Chondrocyte (in vitro differentiated cells): ENCODE data around the gene ZNF407. TPM values are rescaled to one million over a fixed set of nuclear protein-coding genes. Genes with fewer than 3 reads are reported as not detected.

Experiments
- DNase-seq: peaks from one replicate; pipeline ENCODE4 v3.0.0; 2021; ENCODE audit warnings: mixed read lengths, low spot score
- H3K27ac Mint-ChIP-seq: one replicate; pipeline ENCODE4 v1.8.0; 2021; ENCODE audit warnings: mild to moderate bottlenecking, moderate library complexity, mixed read lengths; ENCODE audit not compliant: unreplicated experiment
- H3K27me3 Mint-ChIP-seq: 2 replicates; pipeline ENCODE4 v1.8.0; 2021; ENCODE audit warnings: low read depth, mixed read lengths
- H3K36me3 Mint-ChIP-seq: 2 replicates; pipeline ENCODE4 v1.8.0; 2021; ENCODE audit warnings: low read depth, mixed read lengths
- H3K4me1 Mint-ChIP-seq: 2 replicates; pipeline ENCODE4 v1.8.0; 2021; ENCODE audit warnings: low read depth, mild to moderate bottlenecking, mixed read lengths
- H3K4me3 Mint-ChIP-seq: one replicate; pipeline ENCODE4 v1.8.0; 2021; ENCODE audit warnings: mild to moderate bottlenecking, moderate library complexity, mixed read lengths; ENCODE audit not compliant: unreplicated experiment
- H3K9me3 Mint-ChIP-seq: 2 replicates; pipeline ENCODE4 v1.8.0; 2021; ENCODE audit warnings: low read depth, mixed read lengths
- CTCF ChIP-seq: fragments of 200-600 bp; sonication (generic); IDR thresholded peaks from 2 replicates; pipeline ENCODE4 v1.5.0; 2021; ENCODE audit warnings: antibody characterized with exemption, mild to moderate bottlenecking, moderate library complexity
- total RNA-seq: library from RNA; stranded (reverse); gene quantifications from 3 replicates; pipeline ENCODE4 v1.2.1, GENCODE V29; 2021

The ZNF407 gene
- total RNA-seq, 1 donor from 2014 or later, result 10.4 TPM

GRCh38 chr18:74899554-74899953 is 301.9 kb downstream of the ZNF407 start:
- DNase-seq, result peak; percentile 88
- no peaks in the 10 kb centered on the region for H3K36me3 Mint-ChIP-seq
- H3K4me3 Mint-ChIP-seq, result no peak overlapping the region
- H3K27ac Mint-ChIP-seq, result no peak overlapping the region
- no peak for TF ChIP-seq CTCF
- no peaks in the 10 kb centered on the region for H3K27me3 Mint-ChIP-seq
- H3K4me1 Mint-ChIP-seq, result peaks cover 24% of the 10 kb centered on the region
- no peaks in the 10 kb centered on the region for H3K9me3 Mint-ChIP-seq

GRCh38 chr18:74901362-74902146 is 303.9 kb downstream of the ZNF407 start:
- Mint-ChIP-seq H3K4me3 (no peak overlapping the region), H3K9me3 (no peaks in the 10 kb centered on the region), H3K27me3 (no peaks in the 10 kb centered on the region), H3K27ac (no peak overlapping the region), H3K4me1 (peaks cover 22% of the 10 kb centered on the region), H3K36me3 (no peaks in the 10 kb centered on the region)
- TF ChIP-seq CTCF, result no peak
- DNase-seq, result no peak

- H3K36me3 Mint-ChIP-seq, result no peaks in the 10 kb centered on the region
- H3K4me3 Mint-ChIP-seq, result no peak overlapping the region
- no peaks in the 10 kb centered on the region for H3K9me3 Mint-ChIP-seq
- H3K27ac Mint-ChIP-seq, result no peak overlapping the region
- no peak for DNase-seq
- TF ChIP-seq CTCF, result no peak
- no peaks in the 10 kb centered on the region for H3K27me3 Mint-ChIP-seq
- H3K4me1 Mint-ChIP-seq, result peaks cover 22% of the 10 kb centered on the region
Observed at GRCh38 chr18:74902147-74902455, 304.4 kb downstream of the ZNF407 start.

GRCh38 chr18:74905247-74905646 is 307.6 kb downstream of the ZNF407 start:
- TF ChIP-seq CTCF, result no peak

GRCh38 chr18:74906184-74906583 is 308.5 kb downstream of the ZNF407 start:
- no peak for TF ChIP-seq CTCF
- no peak for DNase-seq
- H3K27me3 Mint-ChIP-seq, result no peaks in the 10 kb centered on the region
- H3K4me3 Mint-ChIP-seq, result no peak overlapping the region
- H3K9me3 Mint-ChIP-seq, result no peaks in the 10 kb centered on the region
- H3K4me1 Mint-ChIP-seq, result peaks cover 4% of the 10 kb centered on the region
- H3K27ac Mint-ChIP-seq, result no peak overlapping the region
- H3K36me3 Mint-ChIP-seq, result no peaks in the 10 kb centered on the region

More at GRCh38 chr18:74905247-74905646, 307.6 kb downstream of the ZNF407 start:
- Mint-ChIP-seq H3K27ac (no peak overlapping the region), H3K36me3 (no peaks in the 10 kb centered on the region), H3K27me3 (no peaks in the 10 kb centered on the region), H3K4me3 (no peak overlapping the region), H3K4me1 (peaks cover 4% of the 10 kb centered on the region), H3K9me3 (no peaks in the 10 kb centered on the region)
- no peak for DNase-seq
